Loucy (cell line): ENCODE measurements around the gene DIPK1B.

Source experiments
- CTCF ChIP-seq: fragments of 200-600 bp; sonication (generic); conservative IDR thresholded peaks from 2 replicates; pipeline ENCODE4 v1.5.1; 2014; ENCODE audit warnings: mild to moderate bottlenecking, antibody characterized with exemption, low read length
- EZH2phosphoT487 ChIP-seq: fragments of 200-600 bp; IDR thresholded peaks from 2 replicates; pipeline ENCODE4 v1.6.1; 2018; ENCODE audit warnings: antibody characterized with exemption, mild to moderate bottlenecking, moderate library complexity, borderline replicate concordance

- TF ChIP-seq CTCF (peak; percentile 80), EZH2phosphoT487 (no peak)
Measured at GRCh38 chr9:136671646-136672430, 40.5 kb upstream of the DIPK1B start.
